GM18526 (cell line): ENCODE results near the gene CYBC1.

Source experiments
- POLR2A ChIP-seq: IDR thresholded peaks from 3 replicates; pipeline ENCODE4 v1.6.1; 2011; ENCODE audit not compliant: insufficient read length; ENCODE audit errors: extremely low read depth

CYBC1 gene

DNA sequence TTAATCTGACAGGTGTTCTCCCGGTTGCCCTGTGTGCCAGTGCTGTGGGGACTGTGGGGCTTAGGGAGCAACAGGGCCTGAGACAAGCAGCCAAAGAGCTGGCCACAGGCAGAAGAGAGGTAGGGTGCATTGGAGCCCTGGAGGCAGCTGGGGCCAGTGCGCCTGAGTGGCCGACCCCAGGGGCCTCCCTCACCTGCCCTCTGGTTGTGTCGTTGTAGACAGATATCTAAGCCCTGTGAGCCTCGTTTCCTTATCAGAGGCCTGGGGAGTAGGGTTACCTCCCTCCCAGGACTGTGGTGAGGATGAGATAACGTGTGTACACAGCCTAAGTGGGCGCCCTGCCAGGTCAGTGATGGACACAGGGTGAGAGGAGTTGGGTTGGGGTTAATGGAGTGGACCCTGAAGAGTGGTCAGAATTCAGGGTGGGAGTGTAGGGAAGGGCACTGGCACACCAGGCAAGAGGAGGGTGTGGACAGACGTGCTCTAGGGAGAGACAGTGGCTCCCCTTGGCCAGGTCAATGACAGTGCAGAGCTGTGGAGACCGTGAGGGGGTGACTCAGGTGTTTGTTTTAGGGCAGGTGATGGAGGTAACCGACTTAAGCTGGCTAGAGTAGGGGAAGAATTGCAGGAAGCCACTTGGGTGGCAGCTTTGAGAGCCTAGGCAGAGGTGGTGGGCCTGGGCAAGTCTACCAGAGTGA is 11.4 kb upstream of the CYBC1 start:
- TF ChIP-seq POLR2A: no peak

DNA sequence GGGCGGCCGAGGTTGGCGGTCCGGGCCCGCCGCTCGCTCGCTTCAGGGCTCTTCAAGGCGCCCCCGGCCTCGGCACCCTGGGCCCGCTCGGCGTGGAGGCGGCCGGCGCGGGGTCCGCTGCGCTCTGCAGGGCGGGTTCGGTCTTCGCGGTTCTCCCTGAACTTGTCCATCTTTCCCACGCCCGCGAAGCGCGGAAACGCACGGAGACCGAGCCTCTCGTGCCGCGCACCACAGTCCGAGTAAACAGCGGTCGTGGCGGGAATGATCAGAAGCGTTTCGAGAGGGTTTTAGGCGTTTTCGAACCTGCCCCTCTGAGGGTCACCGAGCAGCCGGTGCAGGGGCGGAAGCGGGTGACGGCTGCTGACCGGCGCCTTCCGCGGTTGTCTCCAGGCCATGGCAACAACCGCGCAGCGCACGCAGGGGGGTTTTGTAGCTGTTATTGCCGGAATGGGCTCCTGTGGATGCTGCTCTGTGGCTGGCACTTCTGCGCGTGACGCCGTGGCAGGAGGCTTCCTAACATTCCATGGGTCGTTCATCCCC is 8.4 kb upstream of the CYBC1 start:
- TF ChIP-seq POLR2A: no peak

DNA sequence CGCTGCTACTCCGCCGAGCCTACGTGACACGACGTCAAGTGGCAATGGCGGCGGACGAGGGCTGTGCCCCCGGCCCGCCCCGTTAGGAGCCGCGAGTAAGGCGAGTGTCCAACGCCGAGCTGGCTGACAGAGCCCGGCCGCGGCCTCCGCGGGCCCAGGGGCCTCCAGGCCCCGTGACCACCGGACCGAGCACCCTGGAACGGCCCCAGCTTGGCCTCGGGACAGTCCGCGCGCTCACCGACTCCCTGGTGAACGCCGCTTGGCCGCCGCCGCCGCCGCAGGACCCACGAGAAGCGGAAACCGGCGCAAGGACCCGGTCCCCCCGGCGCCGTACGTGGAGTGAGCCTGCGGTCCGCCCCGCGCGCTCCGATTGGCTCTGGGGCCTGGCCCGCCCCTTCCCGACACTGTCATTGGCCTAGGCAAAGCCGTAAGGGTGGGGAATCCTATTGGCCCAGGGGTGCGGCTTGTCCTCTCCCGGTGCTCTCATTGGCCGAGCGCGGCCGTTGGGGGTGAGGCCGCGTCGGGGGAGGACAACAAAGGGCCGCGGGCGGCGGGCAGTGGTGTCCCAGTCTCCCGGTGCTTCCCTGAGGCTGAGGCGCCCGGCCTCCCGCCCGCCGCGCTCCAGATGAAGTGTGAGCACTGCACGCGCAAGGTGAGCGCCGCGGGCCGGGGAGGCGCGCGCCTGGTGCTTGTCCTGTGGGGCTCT is 7.8 kb upstream of the CYBC1 start, which contains the start of gene NARF:
Gene NARF, plus strand, starts transcription at position 563 of the 706 bp plus-strand sequence. Its CDS starts 63 bp downstream, at position 626.
- peak; percentile 77 for TF ChIP-seq POLR2A

DNA sequence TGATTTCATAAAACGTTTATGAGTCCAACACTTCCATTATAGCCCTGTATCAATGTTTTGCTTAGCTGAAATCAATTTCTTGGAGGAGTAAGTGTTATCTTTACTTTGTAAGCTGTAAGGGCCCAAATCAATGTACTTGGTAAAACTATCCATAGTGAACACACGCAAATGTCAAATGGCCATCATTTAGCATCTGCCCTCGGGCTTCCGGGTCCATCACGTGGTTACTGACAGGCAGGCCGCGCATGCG is 7.3 kb upstream of the CYBC1 start:
- no peak for TF ChIP-seq POLR2A

DNA sequence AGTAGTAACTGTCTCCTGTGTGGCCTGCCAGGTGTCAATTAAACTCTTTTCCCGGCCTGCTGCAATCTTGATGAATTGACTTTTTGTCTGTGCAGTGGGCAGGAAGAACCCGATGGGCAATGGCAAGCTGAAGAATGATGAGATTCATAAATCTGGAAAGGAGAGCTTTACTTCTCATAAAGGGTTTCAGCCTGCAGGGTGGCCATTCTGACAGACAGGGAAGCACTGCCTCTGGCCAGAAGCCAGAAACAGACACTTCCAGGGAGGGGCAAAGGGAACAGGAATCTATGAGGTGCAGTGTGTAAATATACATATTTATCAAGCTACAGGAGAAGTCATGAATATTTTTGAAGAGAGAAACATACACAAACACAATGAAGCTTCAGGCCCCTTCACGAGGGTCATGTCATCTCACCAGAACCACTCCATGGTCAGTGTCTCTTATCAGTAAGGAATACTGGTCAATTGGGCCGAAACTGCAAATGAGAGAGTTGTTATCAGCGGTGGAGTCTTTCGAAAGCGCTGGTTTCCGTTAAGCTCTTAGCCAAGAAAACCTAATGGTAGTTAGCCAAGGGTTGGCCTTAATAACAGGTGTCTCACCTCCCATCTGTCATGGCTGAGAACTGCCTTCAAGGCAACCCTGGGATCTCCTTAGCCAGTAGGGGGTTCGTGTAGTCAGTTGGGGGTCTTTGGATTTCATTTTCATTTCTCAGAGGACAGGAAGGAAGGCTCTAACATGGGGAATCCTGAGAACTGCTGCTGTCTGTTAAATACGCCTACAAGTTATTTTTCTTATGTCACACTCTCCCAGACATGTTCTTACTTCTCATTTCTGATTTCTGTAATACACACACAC is 6.7 kb upstream of the CYBC1 start:
- no peak for TF ChIP-seq POLR2A

DNA sequence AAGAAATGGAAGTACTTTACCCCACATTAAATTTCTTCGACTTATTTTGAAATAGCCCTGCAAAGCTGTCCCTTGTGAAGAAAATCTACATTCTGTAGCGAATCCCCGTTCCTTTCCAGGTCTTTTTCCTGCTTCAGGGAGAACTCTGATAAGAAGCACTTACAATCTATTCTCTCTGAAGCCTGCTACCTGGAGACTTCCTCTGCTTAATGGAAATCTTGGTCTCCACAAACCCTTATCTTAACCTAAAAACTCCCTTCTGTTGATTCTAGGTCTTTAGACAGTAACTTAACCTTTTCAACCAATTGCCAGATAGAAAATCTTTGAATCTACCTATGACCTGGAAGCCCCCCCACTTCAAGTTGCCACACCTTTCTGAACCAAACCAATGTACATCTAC is 1.6 kb upstream of the CYBC1 start:
- TF ChIP-seq POLR2A: no peak

DNA sequence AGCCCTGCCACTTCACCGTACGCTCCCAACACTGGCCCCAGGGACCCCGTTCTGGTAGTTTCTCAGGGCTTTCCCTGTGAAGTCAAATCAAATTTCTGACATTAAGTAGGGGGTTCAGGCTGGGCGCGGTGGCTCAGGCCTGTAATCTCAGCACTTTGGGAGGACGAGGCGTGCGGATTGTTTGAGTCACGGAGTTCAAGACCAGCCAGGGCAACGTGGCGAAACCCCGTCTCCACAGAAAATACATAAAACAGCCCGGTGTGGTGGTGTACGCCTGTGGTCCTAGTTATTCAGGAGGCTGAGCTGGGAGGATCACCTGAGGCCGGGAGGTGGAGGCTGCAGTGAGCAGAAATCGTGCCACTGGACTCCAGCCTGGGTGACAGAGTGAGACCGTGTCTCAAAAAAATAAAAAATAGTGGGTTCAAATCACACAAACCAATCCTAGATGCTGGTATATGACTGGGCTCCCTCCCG is 632 bp downstream of the CYBC1 start:
- no peak for TF ChIP-seq POLR2A

DNA sequence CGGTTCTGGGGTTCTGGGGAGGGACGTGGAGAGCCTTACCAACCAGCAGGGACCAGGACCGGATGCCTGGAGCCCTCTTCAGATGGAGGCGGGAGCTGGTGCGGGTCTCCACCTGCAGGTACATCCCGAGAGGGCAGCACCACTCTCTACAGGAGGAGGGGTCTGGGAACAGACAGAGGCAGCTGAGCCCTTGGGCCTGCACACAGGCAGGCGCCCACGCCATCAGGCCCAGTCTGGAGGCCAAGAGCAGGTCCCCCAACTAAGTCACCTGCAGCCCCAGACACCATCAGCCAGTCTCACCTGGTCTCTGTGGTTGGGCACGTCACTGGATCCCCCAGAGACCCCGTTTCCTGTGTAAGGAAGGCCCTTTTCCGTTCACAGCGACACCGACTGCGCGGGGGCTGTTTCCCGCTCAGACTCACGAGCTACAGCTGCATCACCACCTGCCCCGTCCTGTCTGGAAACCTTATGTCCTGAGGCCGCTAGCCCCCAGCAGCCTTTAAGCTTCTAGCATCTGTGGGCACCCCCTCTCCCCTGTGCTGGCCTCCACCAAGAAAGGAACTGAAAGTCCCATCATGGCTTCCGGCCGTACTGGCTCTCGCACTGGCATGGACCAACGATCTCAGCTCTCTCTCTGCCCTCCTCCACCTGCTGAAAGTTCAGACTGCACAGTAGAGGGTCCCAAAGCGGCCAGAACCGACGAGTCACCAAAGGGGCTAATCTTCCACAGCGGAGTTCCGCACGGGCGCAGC is 1.2 kb downstream of the CYBC1 start:
- peak; percentile 70 for TF ChIP-seq POLR2A

DNA sequence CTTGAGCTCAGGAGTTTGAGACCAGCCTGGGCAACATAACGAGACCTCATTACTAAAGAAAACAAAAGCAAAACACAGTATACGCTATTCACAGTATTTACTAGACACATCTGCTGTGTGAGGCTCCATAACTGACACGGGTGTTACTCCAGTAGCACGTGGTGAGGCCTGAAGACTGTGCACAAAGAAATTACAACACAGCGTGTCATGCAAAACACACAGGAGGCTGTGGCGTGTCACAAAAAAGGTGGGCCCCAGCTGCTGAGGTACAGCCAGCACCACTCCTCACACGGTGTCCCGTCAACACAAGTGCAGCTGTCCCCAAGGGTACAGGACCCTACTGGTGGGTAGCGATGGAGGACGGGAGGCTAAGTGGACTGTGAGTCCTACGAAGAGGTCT is 2.7 kb downstream of the CYBC1 start:
- no peak for TF ChIP-seq POLR2A

DNA sequence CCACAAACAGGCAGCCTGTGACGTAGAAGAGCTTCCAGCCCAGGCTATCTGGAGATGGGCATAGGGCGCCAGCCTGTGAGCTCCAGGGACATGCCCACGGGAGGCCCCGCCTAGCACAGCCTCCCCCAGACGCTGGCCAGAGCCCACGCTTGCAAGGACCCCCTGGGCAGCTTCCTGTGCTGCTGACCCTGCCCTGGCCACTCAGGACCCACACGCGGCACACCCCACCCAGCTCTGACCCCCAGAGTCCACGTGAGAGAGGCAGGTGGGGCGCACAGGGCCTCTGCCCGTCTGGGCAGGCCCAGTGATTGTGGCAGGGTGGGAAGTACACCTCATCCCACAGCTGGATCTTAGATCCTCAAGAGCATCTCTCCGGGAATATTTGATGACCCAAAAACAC is 3.9 kb downstream of the CYBC1 start:
- TF ChIP-seq POLR2A: no peak

DNA sequence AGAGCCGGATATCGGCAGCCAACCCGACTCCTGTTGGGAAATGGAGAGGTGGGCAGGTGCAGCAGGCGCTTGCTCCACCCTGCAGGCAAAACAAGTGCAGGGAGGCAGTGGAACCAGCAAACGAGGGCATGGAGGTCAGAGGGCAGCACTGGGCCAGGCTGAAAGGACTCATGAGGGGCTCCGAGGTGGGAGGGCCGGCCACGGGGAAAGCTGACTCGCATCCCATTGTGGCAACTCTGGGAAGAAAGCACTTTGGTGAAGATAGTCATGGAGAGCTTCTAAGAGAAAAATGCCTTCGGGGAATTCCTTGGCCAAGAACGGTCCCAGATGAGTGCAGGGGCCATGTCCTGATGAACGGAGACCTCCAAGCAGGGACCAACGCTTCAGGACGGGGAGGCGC is 4.4 kb downstream of the CYBC1 start:
- no peak for TF ChIP-seq POLR2A

DNA sequence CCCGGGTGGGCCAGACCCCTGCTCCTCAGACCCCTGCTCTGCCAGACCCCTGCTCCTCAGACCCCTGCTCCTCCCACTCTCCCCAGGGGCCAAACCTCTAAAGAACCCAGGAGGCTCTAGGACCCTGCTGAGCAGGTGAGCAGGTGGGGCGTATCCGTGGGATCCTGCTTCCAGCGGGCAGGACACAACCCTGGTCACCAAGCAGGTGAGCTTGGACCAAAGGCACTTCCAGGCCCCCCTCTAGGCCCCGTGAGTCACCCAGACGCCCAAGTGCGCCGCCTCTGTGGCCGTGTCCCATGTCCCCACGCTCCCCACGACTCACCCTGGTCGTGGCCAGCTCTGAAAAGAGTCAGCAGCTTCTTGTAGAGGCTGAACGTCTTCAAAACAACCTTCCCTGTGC is 5.0 kb downstream of the CYBC1 start:
- TF ChIP-seq POLR2A: no peak

DNA sequence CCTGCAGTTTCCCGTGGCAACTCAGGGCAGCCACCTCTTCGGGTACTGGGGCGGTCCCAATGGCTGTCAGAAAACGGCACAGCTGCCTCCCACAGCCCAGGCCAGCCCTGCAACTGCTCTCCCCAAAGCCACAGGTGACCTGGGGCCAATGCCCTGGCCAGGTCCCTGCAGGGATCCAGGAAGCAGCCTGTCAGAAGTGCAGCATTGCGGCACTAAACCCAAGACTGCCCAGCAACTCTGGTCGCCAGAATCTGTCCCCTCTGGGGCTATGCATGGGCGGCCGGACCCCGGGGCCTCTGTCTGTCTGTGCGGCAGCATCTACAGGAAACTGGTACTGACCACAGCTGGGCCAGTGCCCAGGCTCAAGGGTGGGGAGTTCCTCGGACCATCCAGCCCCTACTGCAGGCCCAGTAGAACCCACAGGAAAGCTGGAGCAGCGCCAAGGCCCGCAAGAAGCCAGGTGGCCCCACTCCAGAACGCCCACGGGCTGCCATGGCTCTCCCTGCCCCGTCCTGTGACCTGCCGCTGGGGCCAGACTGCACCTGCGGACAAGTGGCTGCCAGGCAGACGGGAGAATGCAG is 5.5 kb downstream of the CYBC1 start:
- no peak for TF ChIP-seq POLR2A

DNA sequence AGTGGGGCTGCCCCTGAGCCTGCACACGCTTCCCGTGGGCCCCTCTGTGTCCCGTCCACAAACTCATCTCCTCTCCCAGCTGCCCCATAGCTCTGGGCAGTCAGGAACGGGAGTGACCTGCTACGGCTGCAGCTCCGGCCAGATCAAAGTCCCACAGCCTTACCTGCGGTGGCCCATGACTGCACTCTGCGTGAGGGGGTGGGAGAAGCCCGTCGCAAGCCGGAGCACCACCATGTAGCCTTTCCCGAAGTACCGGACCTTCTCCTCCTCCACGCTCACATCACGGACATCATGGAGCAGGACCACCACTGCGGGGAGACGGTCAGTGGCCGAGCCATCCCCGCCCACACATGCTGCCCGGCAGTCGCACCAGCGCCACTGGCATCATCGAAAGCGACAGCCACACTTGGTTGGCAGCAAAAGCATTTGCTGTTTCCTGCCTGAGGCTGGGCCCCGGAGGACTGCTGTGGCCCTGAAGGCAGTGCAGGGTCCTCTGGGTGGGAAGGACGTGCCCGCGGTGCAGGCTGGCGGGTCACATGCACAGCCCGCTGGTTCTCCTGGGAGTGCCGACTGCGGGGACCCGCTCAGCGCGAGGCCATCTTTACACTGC is 6.2 kb downstream of the CYBC1 start:
- TF ChIP-seq POLR2A: peak; percentile 2
